IMR-90 (cell line): ENCODE data around the gene CST7. TPM values are rescaled to one million over a fixed set of nuclear protein-coding genes. Genes with fewer than 3 reads are reported as not detected.

Source experiments
- ATAC-seq: fragments of 200-7000 bp; cut with Tn5 transposase; 2 replicates; pipeline ENCODE4 v1.9.1; 2020; ENCODE audit warnings: low read depth, mild to moderate bottlenecking, moderate library complexity
- BruUV-seq: library from RNA; stranded (reverse); fragments of 400-500 nt; replicated peaks from 2 replicates; lab custom pipeline; 2021; lab: Mats Ljungman, UMichigan
- CTCF ChIA-PET: fragments of 300-600 bp; formaldehyde crosslinking; extraction: SDS; loops from one replicate; lab custom pipeline; 2021; ENCODE audit warnings: antibody characterized with exemption; lab: Yijun Ruan, JAX
- POLR2A ChIA-PET: fragments of 300-600 bp; sonication (Branson Sonifier 250); formaldehyde crosslinking; loops from one replicate; lab custom pipeline; 2022; ENCODE audit warnings: antibody characterized with exemption; ENCODE audit not compliant: unreplicated experiment; lab: Charles Lee
- DNase-seq: peaks from one replicate; pipeline ENCODE4 v3.0.0; 2013
- H2AFZ ChIP-seq: replicated peaks from 2 replicates; pipeline ENCODE3; 2013; ENCODE audit warnings: low read length, mild to moderate bottlenecking; ENCODE audit not compliant: poor library complexity
- H2AK5ac ChIP-seq: 2 replicates; pipeline ENCODE4 v1.6.1; 2013; ENCODE audit warnings: low read depth, low read length, inconsistent platforms
- H2AK9ac ChIP-seq: replicated peaks from 2 replicates; pipeline ENCODE3; 2013; ENCODE audit warnings: mild to moderate bottlenecking, low read depth, low read length, moderate library complexity; ENCODE audit not compliant: poor library complexity
- H2BK120ac ChIP-seq: 2 replicates; pipeline ENCODE4 v1.6.1; 2013; ENCODE audit warnings: low read depth, low read length, inconsistent platforms
- H2BK15ac ChIP-seq: 3 replicates; pipeline ENCODE4 v1.6.1; 2013; ENCODE audit warnings: low read depth, low read length, inconsistent platforms
- H2BK20ac ChIP-seq: 2 replicates; pipeline ENCODE4 v1.6.1; 2013; ENCODE audit warnings: low read depth, mild to moderate bottlenecking, inconsistent platforms, low read length, moderate library complexity
- H2BK5ac ChIP-seq: 2 replicates; pipeline ENCODE4 v1.6.1; 2013; ENCODE audit warnings: mild to moderate bottlenecking, low read depth, low read length, inconsistent platforms; ENCODE audit not compliant: poor library complexity, severe bottlenecking
- H3K14ac ChIP-seq: replicated peaks from 2 replicates; pipeline ENCODE4 v1.6.1; 2013; ENCODE audit warnings: low read depth, low read length, inconsistent platforms
- H3K18ac ChIP-seq: 2 replicates; pipeline ENCODE4 v1.6.1; 2013; ENCODE audit warnings: low read depth, low read length, control low read depth
- H3K23ac ChIP-seq: 2 replicates; pipeline ENCODE4 v1.6.1; 2013; ENCODE audit warnings: low read depth, low read length, inconsistent platforms
- H3K27ac ChIP-seq: 2 replicates; pipeline ENCODE4 v1.5.1; 2013; ENCODE audit warnings: mild to moderate bottlenecking, control low read depth, low read length; ENCODE audit not compliant: insufficient read depth
- H3K27me3 ChIP-seq: 2 replicates; pipeline ENCODE4 v1.6.1; 2013; ENCODE audit warnings: low read length; ENCODE audit not compliant: control insufficient read depth, insufficient read depth
- H3K36me3 ChIP-seq: 2 replicates; pipeline ENCODE4 v1.6.1; 2013; ENCODE audit warnings: low read length, mixed read lengths; ENCODE audit not compliant: control insufficient read depth, insufficient read depth
- H3K4ac ChIP-seq: 2 replicates; pipeline ENCODE4 v1.6.1; 2013; ENCODE audit warnings: low read depth, low read length, inconsistent platforms
- H3K4me1 ChIP-seq: 2 replicates; pipeline ENCODE4 v1.6.1; 2013; ENCODE audit warnings: low read length, mixed read lengths; ENCODE audit not compliant: control insufficient read depth, insufficient read depth
- H3K4me2 ChIP-seq: 2 replicates; pipeline ENCODE4 v1.6.1; 2013; ENCODE audit warnings: low read depth, mild to moderate bottlenecking, control low read depth, low read length, moderate library complexity
- H3K4me3 ChIP-seq: 2 replicates; pipeline ENCODE4 v1.5.1; 2013; ENCODE audit warnings: low read depth, mild to moderate bottlenecking, control low read depth, low read length, moderate library complexity; ENCODE audit not compliant: insufficient read depth
- H3K56ac ChIP-seq: 2 replicates; pipeline ENCODE4 v1.6.1; 2013; ENCODE audit warnings: low read length, inconsistent platforms; ENCODE audit not compliant: insufficient read depth; ENCODE audit errors: extremely low read depth
- H3K79me1 ChIP-seq, 2 experiments: 2 replicates each; pipeline ENCODE4 v1.6.1; 2013; ENCODE audit warnings: low read length in 2 of 2, inconsistent platforms in 1 of 2, low read depth in 1 of 2
- H3K9ac ChIP-seq: 2 replicates; pipeline ENCODE4 v1.6.1; 2013; ENCODE audit warnings: low read depth, low read length, control low read depth
- H3K9me1 ChIP-seq: 2 replicates; pipeline ENCODE4 v1.6.1; 2013; ENCODE audit warnings: low read length, inconsistent platforms; ENCODE audit not compliant: insufficient read depth
- H3K9me3 ChIP-seq: 2 replicates; pipeline ENCODE4 v1.6.1; 2013; ENCODE audit warnings: low read length; ENCODE audit not compliant: control insufficient read depth, insufficient read depth
- H4K20me1 ChIP-seq: 2 replicates; pipeline ENCODE4 v1.6.1; 2013; ENCODE audit warnings: low read length, inconsistent platforms; ENCODE audit not compliant: insufficient read depth
- H4K5ac ChIP-seq: 2 replicates; pipeline ENCODE4 v1.6.1; 2013; ENCODE audit warnings: mild to moderate bottlenecking, low read depth, low read length, control low read depth
- H4K8ac ChIP-seq, 2 experiments: 2 replicates each; pipeline ENCODE4 v1.6.1; 2013; ENCODE audit warnings: low read depth in 2 of 2, low read length in 2 of 2, control low read depth in 1 of 2, inconsistent platforms in 1 of 2
- H4K91ac ChIP-seq: 2 replicates; pipeline ENCODE4 v1.6.1; 2013; ENCODE audit warnings: low read depth, low read length, inconsistent platforms; ENCODE audit not compliant: insufficient read depth
- BHLHE40 ChIP-seq: fragments of 150-350 bp; IDR thresholded peaks from 2 replicates; pipeline ENCODE4 v1.6.1; 2016; ENCODE audit warnings: mild to moderate bottlenecking, low read depth, low read length
- FOS ChIP-seq: fragments of 150-350 bp; IDR thresholded peaks from 2 replicates; pipeline ENCODE4 v1.6.1; 2016; ENCODE audit warnings: low read depth, low read length
- MAFK ChIP-seq: IDR thresholded peaks from 2 replicates; pipeline ENCODE4 v1.6.1; 2012; ENCODE audit warnings: low read depth, low read length, improper control_type of control experiment
- MAZ ChIP-seq: IDR thresholded peaks from 2 replicates; pipeline ENCODE4 v1.6.1; 2012; ENCODE audit warnings: low read depth, mild to moderate bottlenecking, low read length, improper control_type of control experiment, moderate library complexity, borderline replicate concordance
- MXI1 ChIP-seq: IDR thresholded peaks from 2 replicates; pipeline ENCODE4 v1.6.1; 2012; ENCODE audit warnings: low read depth, mild to moderate bottlenecking, low read length, moderate library complexity, borderline replicate concordance
- RFX5 ChIP-seq: IDR thresholded peaks from 2 replicates; pipeline ENCODE4 v1.8.0; 2012; ENCODE audit warnings: low read depth, mild to moderate bottlenecking, low read length, moderate library complexity
- SMC3 ChIP-seq: fragments of 150-350 bp; IDR thresholded peaks from 2 replicates; pipeline ENCODE4 v1.6.1; 2016; ENCODE audit warnings: low read depth, mild to moderate bottlenecking, antibody characterized with exemption, low read length, moderate library complexity
- USF2 ChIP-seq: fragments of 150-350 bp; IDR thresholded peaks from 2 replicates; pipeline ENCODE4 v1.6.1; 2017; ENCODE audit warnings: mild to moderate bottlenecking, antibody characterized with exemption, low read length, low read depth
- WGBS, 2 experiments: methylation state at CpG; one replicate each; pipeline versions ENCODE4 v1.1.5 to v1.1.7; 2013; ENCODE audit warnings: missing lambda C conversion rate in 2 of 2; ENCODE audit not compliant: insufficient read length in 1 of 2; ENCODE audit errors: extremely low coverage in 2 of 2; 5-methylcytosine and 5-hydroxymethylcytosine counted together
- dilution Hi-C: fragments of 300-500 bp; cut with HindIII; formaldehyde crosslinking; loops from one replicate; pipeline ENCODE4 v1.14.3; 2018; ENCODE audit warnings: low sequenced_read_pairs; ENCODE audit not compliant: unreplicated experiment
- in situ Hi-C: fragments of 300-500 bp; cut with MboI; formaldehyde crosslinking; loops from 3 replicates; pipeline ENCODE4 v1.14.3; 2019; ENCODE audit warnings: low sequenced_read_pairs, inconsistent platforms, mixed read lengths
- intact Hi-C: fragments of 100-400 bp; cut with micrococcal nuclease; formaldehyde crosslinking; loops from 2 replicates; pipeline ENCODE4 v1.10.0; 2022
- polyA plus RNA-seq, 3 experiments: library from polyadenylated mRNA; depleted of rRNA; stranded (reverse); fragments of >200 nt; gene quantifications; 2 replicates each; pipeline ENCODE4 v1.2.3, GENCODE V29; 2012; ENCODE audit warnings: low replicate concordance in 1 of 3
- total RNA-seq: library from RNA; depleted of rRNA; stranded (reverse); fragments of >200 nt; gene quantifications from 2 replicates; pipeline ENCODE4 v1.2.3, GENCODE V29; 2012
- TF ChIP-seq, protein P1 (sequence below): fragments of 150-350 bp; IDR thresholded peaks from 2 replicates; pipeline ENCODE4 v1.6.1; 2016; ENCODE audit warnings: low read depth, mild to moderate bottlenecking, low read length, moderate library complexity, borderline replicate concordance

CST7 gene
- total and polyA plus RNA-seq, 2 of the 4 experiments (the other 2 are of a cell fraction): not detected

GRCh38 chr20:24938498-24938897 lies 10.6 kb upstream of the CST7 start:
- H3K9me1 ChIP-seq: no peaks in the 10 kb centered on the region; the same call in 1 of the 2 replicates
- BruUV-seq: no TSS peak
- H3K27me3 ChIP-seq: peaks cover 2% of the 10 kb centered on the region
- H3K9ac ChIP-seq: no peak overlapping the region
- H2BK20ac ChIP-seq: no peak overlapping the region
- no peak overlapping the region for H2AFZ ChIP-seq
- no peak overlapping the region for H3K18ac ChIP-seq
- H3K9me3 ChIP-seq: no peaks in the 10 kb centered on the region
- no peak overlapping the region for H3K23ac ChIP-seq
- no peaks in the 10 kb centered on the region for H3K36me3 ChIP-seq
- dilution Hi-C loops: no loop called here
- no peak overlapping the region for H3K4me2 ChIP-seq
- no peak overlapping the region for H2BK120ac ChIP-seq
- ATAC-seq (no peak), DNase-seq (no peak)
- in situ Hi-C loops: no loop called here
- no peaks in the 10 kb centered on the region for H4K20me1 ChIP-seq
- H3K4ac ChIP-seq: no peak overlapping the region
- no peaks in the 10 kb centered on the region for H3K79me1 ChIP-seq
- H3K4me1 ChIP-seq: no peaks in the 10 kb centered on the region
- no peak overlapping the region for H3K27ac ChIP-seq
- ChIA-PET POLR2A (no interaction called here), CTCF (no interaction called here)
- WGBS, 2 experiments: 75% methylated on average over 1 of the region's 5 CpGs; no CpG with 5 or more reads in 1 of the 2 experiments
- H2BK15ac ChIP-seq: no peak overlapping the region
- no peak overlapping the region for H2AK5ac ChIP-seq
- no peak overlapping the region for H3K56ac ChIP-seq
- no peak overlapping the region for H4K5ac ChIP-seq
- no peak overlapping the region for H2BK5ac ChIP-seq
- no peak overlapping the region for H2AK9ac ChIP-seq
- H4K91ac ChIP-seq: no peak overlapping the region
- H3K14ac ChIP-seq: no peak overlapping the region
- H4K8ac ChIP-seq: no peak overlapping the region
- TF ChIP-seq MXI1 (no peak), MAZ (no peak), RFX5 (no peak), MAFK (no peak), USF2 (no peak), FOS (no peak), BHLHE40 (no peak), SMC3 (no peak)
- TF ChIP-seq, protein P1, sequence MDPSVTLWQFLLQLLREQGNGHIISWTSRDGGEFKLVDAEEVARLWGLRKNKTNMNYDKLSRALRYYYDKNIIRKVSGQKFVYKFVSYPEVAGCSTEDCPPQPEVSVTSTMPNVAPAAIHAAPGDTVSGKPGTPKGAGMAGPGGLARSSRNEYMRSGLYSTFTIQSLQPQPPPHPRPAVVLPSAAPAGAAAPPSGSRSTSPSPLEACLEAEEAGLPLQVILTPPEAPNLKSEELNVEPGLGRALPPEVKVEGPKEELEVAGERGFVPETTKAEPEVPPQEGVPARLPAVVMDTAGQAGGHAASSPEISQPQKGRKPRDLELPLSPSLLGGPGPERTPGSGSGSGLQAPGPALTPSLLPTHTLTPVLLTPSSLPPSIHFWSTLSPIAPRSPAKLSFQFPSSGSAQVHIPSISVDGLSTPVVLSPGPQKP: no peak
- intact Hi-C loops: no loop called here
- H3K4me3 ChIP-seq: no peak overlapping the region
